Stimulated activated CD8-positive, alpha-beta memory T cell treated with anti-CD3 and anti-CD28 coated beads, Interleukin-7, amount 100 ng/mL, for 1 hour (primary cell): Measurements from ENCODE around the gene SHANK1.

Experiments
- DNase-seq, 2 donors: peaks; one replicate each; pipeline ENCODE4 v3.0.0-alpha.2; 2020; ENCODE audit warnings: low read depth in 2 of 2

SHANK1 gene

DNA sequence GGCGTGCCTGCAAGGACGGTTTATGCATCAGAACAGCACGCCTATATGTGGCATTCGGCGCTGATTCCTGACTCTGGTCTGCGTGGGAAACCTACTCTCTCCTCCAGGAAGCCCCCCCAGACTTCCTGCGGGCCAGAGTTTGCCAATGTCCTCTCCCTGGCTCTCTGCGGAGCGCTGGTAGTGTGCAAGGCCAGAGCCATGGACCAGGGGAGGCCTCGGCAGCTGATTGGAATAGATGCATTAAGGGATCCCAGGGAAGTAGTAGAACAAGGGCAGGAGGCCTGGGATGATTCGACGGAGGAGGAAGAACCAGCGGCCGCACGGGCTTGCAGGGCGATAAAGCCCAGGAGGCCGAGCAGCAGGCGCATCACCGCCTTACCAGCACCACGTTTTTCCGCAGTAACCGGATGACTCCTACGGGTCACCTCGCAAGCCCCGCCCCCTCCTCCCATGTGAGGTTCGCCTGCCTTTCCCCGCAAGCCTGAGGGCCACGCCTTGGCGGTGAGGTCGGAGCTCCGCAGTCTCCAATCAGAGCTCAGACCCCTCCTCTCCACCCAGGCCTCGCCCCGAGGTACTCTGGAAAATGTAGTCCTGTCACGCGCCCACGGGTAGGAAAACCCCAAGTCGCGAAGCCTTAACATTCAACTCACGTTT, 8.6 kb upstream of the SHANK1 start:
- DNase-seq = peak; percentile 42 to 45

GRCh38 chr19:50725911-50726230, 6.3 kb upstream of the SHANK1 start:
- no peak for DNase-seq

DNA sequence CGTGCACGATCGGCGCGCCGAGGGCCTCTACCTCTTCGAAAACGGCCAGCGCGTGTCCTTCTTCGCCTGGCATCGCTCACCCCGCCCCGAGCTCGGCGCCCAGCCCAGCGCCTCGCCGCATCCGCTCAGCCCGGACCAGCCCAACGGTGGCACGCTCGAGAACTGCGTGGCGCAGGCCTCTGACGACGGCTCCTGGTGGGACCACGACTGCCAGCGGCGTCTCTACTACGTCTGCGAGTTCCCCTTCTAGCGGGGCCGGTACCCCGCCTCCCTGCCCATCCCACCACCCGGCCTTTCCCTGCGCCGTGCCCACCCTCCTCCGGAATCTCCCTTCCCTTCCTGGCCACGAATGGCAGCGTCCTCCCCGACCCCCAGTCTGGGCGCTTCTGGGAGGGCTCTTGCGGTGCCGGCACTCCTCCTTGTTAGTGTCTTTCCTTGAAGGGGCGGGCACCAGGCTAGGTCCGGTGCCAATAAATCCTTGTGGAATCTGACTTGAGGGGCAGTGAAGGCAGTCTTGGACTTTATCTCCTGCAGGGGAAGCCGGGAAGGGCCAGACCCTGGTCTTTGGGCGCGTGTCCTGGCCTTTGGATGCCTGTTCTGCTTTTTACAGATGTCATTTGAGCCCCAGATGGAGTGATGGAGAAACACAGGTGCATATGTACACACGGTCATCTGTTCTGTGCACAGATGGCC, 5.8 kb upstream of the SHANK1 start:
- DNase-seq = no peak

DNA sequence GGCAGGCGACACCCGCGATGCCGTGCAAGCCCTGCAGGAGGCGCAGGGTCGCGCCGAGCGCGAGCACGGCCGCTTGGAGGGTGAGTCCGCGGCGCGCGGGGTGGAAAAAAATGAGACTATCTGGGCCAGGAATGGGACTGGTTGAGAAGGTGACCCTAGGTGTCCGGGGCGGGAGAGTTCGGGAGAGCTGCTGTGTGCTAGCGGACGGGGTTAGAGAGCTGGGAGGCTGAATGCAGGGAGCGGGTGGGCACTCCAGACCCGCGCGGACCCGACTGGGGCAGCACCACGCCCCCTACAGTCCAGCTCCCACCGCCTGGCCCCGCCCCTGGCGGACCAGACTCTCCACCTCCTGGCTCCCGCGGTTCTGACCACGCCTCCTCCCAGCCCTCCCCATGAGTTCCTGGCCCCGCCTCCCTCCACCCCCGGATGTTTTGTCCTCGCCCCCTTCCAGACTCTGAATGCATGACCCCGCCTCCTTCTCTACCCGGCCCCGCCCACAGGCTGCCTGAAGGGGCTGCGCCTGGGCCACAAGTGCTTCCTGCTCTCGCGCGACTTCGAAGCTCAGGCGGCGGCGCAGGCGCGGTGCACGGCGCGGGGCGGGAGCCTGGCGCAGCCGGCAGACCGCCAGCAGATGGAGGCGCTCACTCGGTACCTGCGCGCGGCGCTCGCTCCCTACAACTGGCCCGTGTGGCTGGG, 5.1 kb upstream of the SHANK1 start:
- DNase-seq = peak; percentile 84 to 89

- no peak for DNase-seq
Measured at GRCh38 chr19:50723735-50724521, 4.3 kb upstream of the SHANK1 start.

DNA sequence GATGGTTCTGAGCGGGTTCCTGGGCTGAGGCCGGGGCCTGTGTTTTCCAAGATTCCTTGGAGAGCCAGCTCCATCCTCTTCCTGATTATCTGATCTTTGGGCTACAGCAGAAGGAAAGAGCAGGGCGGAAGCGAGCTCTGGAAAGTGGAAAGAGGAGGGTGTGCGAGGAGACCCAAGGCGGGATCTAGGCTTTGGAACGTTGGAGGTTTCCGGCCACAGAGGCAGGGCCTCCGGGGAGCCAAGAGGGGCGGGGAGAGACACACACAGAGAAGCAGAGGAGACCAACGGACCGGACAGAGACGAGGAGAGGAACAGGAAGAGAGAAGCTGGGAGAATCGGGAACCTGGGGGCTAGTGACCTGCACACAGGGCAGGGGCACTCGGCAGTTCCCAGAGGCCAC, 3.5 kb upstream of the SHANK1 start, which contains the start of gene CLEC11A:
TSS of gene CLEC11A (plus strand) at position 296 of the 400 bp plus-strand sequence. CDS start 162 bp downstream, outside the sequence.
- no peak for DNase-seq

GRCh38 chr19:50722201-50723013, 2.8 kb upstream of the SHANK1 start:
- DNase-seq = no peak

GRCh38 chr19:50721441-50722137, 2.0 kb upstream of the SHANK1 start:
- DNase-seq = no peak

GRCh38 chr19:50720921-50721381, 1.3 kb upstream of the SHANK1 start:
- no peak for DNase-seq

- no peak for DNase-seq
Measured at GRCh38 chr19:50720181-50720920, 749 bp upstream of the SHANK1 start.

- no peak for DNase-seq
Measured at GRCh38 chr19:50719119-50719435, 525 bp downstream of the SHANK1 start.

DNA sequence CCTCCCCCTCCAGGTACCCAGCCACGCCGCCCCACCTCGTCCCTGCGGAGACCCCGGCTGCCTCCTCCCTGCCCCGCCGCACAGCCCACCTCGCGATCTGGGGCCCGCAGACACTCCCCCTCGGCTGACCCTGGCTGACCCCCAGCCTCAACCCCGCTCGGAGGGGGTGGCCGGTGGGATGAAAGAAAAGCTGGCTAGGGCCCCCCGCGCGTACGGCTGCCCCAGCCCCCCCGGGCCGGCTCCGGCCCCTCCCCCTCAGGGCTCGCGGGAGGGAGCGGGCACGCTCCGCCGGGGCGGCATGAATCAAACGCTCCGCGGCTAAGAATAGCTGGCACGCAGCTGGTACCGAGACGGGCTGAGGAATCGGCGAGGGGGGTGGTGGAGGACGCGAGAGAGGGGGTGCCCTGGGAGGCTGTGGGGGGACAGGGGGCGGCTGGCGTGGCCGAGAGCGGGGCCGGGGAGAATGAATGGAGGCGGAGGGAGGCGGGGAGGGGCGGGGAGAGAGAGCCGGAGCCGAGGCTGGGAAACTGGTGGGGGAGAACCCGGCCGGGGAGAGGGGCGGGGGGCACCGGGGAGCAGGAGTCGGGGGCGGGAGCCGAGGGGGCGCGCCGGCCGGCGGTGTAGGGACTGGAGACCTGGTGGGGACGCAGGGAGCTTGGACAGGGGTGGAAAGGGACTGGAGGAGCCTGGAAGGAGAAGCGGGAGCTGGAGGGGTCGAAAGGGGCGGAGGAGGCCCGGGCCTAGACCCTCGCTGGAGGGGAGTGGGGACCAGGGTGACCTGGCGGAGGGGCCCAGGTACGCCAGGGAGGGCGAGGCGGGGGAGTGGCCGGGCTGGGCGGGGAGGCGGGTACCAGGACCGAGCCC, 1.1 kb downstream of the SHANK1 start:
- DNase-seq = no peak

GRCh38 chr19:50717891-50718254, 1.7 kb downstream of the SHANK1 start:
- DNase-seq = no peak

DNA sequence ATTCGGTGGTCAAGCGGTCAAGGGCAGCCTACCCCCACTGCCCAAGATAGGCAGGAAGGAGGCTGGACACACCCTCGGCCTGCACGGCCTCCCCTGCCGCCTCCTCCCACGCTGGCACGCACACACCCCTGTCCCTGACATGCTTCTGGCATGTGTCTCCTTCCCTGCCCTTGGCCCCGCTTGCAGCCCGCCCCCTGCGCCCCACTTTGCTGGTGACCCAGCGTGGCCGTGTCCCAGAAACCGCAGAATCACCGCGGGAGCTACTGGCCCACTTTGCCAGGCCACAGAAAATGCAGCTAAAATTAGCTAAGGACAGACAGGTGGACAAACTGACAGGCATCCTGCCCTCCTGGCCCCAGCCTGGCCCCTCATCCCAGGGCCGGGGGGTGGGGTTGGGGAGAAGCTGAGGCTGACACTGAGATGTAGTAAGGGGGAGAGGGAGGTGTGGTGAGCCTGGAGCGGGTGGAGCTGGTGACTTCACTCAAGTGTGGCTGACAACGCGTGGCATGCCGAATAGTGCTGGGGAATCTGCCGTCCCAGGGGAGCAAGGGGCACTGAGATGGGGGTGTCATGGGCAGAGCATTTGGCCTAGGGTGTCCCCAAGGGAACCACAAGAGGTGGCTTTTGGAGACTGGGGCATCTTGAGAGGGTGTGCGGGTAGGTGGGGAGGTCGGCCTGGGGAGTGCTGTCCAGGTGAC, 2.4 kb downstream of the SHANK1 start:
- no peak for DNase-seq

DNA sequence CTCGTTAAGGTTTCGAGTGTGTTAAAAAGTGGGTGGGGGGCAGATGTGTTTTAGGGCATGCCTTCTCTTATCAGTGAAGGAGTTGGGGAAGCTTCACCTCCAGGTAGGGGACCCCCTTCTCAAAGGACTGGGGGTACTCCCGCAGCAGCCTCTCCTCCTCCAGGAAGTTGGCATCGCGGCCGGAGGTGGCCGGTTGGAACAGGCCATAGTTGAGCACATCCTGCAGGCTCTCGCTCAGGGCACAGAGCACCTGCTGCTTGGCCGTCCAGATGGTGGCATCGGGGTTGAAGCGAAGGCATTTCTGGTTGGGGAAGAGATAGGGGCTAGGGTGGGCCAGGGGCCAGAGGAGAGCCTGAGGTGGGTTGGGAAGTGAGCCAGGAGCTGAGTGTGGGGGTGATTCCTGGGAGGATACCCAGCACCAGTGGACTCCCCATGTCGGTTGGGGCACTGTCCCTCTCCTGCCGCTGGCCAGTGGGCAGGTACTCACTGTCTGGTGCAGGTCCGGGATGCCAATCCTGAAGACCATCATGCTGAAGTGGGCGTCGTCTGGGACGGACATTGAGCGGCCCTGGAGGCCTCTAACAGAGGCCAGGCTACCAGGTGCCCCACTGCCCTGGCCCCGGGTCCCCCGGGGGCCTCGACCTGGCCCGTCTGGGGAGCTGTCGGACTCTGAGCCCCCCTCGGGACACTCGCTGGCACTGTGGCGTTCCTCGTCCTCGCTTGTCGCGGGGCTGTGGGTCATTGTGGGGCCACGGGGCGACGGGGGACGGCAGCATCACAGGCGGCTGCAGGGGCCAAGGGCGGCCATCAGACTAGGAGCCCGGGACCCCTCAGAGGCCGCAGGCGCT, 3.2 kb downstream of the SHANK1 start:
- no peak for DNase-seq

- no peak for DNase-seq
Measured at GRCh38 chr19:50713556-50714236, 5.9 kb downstream of the SHANK1 start.

DNA sequence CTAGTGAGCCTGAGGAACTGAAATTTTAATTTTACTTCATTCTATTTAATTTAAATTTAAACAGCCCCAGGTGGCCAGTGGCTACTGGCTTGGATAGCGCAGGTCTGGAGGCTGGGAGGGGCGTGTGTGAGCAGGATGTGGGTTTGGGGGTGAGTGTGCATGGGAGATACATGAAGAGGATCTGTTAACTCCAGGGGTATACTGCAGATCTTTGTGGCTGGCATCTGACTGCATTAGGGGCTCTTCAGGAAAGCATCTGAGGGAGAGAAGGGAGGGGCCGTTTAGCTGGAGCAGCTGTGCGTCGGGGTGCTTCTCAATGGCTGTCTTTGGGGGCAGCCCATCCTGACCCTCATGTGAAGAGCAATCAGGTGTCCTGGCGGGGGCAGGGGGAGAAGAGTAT, 6.8 kb downstream of the SHANK1 start:
- no peak for DNase-seq
